Activated CD4-positive, alpha-beta T cell treated with anti-CD3 and anti-CD28 coated beads, Interleukin-2, amount 50 U/mL, for 24 hours (primary cell): Measurements from ENCODE around the gene HMCN2.
A peak's percentile ranks its signal among the peaks of the same experiment; 100 is the strongest.
"Not testable (repeated sequence)": the region's sequence is repeated elsewhere in the genome, so short reads cannot be mapped to it uniquely, and the experiment has no call there.

Experiments used
- DNase-seq, 2 donors: peaks; one replicate each; pipeline ENCODE4 v3.0.0-alpha.2; 2020; ENCODE audit warnings: low read depth in 1 of 2, low spot score in 1 of 2

Gene HMCN2

DNA sequence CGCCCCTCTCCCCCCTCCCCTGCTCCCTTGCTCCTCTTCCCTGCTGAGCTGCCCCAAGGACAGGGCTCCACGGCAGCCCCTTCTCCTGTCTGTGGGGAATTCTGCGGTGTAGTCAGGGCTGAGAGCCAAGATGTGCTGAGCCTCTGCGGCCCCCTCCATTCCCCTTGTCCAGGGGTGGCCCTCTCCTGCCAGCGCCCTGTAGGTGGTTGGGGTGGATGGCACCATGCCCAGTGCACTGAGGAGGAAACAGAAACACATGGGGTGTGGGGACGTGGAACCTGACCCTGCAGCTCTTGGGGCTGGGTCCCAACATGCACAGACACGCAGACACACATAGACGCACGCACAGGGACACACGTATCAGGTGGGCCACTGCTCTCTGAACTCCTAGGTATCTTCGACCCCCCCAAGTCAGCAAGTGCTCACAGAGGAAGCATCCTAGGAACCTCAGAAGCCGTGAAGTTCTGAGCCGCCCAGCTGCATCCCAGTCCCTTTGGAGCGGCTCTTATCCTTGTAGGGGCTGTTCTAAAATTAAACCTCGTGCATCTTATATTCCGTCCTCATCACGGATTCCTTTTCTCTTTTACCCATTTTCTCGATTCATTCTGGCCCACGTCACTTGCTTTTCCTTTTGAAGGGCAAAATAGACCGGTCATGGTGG is 64.8 kb downstream of the HMCN2 start:
- DNase-seq, result no peak

- DNase-seq, result no peak
These were observed 65.5 kb downstream of the HMCN2 start for GRCh38 chr9:130331061-130331460.

GRCh38 chr9:130331573-130331972 is 66.0 kb downstream of the HMCN2 start:
- no peak for DNase-seq

DNA sequence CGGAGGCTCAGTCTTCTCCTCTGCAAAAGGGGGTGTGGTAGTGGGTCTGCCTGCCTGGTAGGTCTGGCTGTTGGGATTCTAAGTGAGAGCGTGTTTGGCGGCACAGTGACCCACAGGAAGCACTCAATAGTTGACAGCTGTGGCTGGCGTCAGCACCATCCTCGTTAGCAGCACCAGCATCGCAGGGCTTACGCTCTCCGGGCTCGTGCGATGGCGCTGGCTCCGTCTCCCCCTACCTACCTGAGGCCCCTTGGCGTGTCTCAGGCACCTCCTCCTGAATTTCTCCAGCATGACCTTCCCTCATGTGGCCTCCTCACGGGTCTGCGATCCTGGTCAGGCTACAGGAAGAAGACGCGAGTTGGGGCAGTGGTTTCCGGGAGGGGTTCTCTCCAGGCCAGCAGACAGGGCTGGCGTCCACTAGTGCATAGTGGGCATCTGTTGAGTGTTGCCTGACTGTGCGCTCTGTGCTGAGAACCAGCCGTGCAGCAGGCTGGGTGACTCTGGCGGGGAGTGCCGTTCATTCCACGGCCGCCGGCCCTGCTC is 66.9 kb downstream of the HMCN2 start:
- no peak for DNase-seq

DNA sequence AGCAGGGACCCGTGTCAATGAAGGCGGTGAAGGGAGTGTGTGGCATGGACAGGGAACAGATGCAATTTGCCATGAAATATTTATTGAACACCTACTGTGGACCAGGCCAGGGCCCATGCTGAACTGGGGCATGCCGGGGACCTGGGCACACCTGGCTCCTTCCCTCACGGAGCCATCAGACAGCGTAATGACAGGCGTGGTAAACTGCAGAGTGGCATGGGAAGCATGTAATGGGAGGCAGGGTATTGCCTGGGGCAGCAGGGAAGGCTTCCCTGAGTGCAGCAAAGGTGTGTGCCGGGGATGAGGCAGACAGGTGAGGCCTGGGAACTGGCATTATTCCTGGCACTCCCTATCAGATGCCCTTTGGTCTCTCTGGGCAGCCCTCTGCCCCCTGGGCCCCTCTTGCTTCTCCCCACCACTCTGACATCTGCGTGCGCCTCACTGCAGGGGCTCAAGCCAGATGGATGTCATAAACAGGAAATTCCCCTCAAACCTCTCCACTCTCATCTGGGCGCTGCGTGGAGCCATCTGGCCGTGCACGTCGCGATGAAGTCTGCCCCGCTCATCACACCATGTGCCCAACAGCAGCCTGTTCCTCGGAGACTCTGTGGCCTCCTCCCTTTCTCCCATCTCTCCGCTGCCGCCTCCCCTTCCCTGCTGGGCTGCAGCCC is 67.6 kb downstream of the HMCN2 start:
- no peak for DNase-seq

GRCh38 chr9:130333712-130334062 is 68.1 kb downstream of the HMCN2 start:
- no peak for DNase-seq

GRCh38 chr9:130334915-130335314 is 69.4 kb downstream of the HMCN2 start:
- no peak for DNase-seq

- DNase-seq, result no peak
These were observed 70.6 kb downstream of the HMCN2 start for GRCh38 chr9:130336027-130336610.

GRCh38 chr9:130336885-130337284 is 71.3 kb downstream of the HMCN2 start:
- DNase-seq, result no peak

DNA sequence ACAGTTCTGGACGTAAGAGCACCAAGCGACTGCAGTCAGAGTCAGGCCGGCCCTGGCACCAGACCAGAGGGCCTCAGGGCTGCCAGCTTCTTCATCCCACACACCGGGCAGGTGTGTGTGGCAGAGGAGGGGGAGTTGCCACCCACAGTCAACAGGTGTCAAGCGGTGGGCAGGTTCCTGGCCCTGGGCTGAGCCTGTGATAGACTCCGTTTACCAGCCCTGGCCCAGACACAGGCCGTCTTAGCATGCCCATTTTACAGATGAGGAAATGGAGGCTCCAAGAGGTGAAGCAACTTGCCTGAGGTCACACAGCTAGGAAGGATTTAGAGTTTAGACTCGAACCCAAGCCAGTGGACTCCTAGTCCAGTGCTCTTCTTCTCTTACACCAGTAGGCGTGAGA is 71.8 kb downstream of the HMCN2 start:
- DNase-seq, result no peak

DNA sequence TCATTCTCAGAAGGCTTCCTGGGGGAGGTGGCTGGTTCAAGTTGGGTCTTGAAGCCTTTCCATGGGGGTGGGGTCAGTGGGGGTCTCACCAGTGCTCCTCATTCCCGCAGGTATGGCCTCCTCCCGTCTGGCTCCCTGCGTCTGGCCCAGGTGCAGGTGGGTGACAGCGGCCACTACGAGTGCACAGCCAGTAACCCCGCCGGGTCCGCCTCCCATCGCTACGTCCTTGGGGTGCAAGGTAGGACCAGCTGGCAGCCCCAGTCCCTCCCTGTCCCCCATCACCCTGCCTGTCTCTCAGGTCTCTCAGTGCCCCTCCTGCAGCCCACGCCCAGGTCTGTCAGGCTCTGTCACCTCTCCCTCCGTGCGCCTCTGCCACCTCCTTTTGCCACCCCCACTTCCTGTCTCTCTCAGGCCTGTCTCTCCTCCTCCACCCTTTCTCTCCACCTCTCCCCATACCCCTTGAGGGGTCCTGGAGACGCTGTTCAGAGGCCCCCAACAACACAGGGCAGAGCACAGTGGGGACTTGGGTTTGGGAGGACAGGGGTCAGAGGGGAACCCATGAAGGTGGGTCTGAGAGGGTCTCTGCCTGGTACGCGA is 72.3 kb downstream of the HMCN2 start:
- DNase-seq, result no peak

- not testable (repeated sequence) for DNase-seq
These were observed 73.3 kb downstream of the HMCN2 start for GRCh38 chr9:130338891-130339290.

GRCh38 chr9:130339306-130339705 is 73.7 kb downstream of the HMCN2 start:
- DNase-seq, result no peak

GRCh38 chr9:130340011-130340410 is 74.5 kb downstream of the HMCN2 start:
- no peak for DNase-seq

DNA sequence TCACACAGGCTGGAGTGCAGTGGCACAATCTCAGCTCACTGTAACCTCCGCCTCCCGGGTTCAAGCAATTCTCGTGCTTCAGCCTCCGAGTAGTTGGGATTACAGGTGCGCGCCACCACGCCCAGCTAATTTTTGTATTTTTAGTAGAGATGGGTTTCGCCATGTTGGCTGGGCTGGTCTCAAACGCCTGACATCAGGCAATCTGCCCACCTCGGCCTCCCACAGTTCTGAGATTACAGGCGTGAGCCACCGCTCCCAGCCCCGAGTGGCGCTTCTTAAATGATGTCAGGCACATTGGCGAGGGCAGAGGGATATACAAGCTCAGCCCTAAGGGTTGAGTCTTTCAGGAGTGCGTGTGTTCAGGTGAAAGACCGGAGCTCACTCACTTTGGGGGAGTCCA is 75.0 kb downstream of the HMCN2 start:
- DNase-seq, result not testable (repeated sequence)

GRCh38 chr9:130341128-130341527 is 75.6 kb downstream of the HMCN2 start:
- no peak for DNase-seq

GRCh38 chr9:130341839-130342713 is 76.5 kb downstream of the HMCN2 start:
- no peak for DNase-seq

DNA sequence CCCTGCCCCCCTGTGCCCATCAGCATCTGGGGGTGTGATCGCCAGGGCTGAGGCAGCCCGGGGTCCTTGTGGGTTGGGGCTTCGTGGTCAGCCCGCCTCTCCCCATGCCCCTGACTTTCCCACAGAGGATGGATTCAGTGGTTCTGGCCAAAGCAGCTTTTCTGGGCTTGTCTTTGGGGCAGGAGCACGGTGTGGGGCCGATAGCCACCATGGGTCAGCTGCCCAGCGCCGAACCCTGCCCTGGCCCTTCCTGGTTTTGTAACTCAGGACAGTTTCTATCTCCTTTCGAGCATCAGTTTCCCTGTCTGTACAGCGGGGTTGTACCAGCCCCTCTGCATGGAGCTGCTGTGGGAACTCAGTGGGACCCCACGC is 77.1 kb downstream of the HMCN2 start:
- DNase-seq, result no peak

- DNase-seq, result peak in 1 of 2 donors; percentile 9
These were observed 77.9 kb downstream of the HMCN2 start for GRCh38 chr9:130343445-130343918.

GRCh38 chr9:130344366-130344765 is 78.8 kb downstream of the HMCN2 start:
- no peak for DNase-seq
